ENCODE results near the gene CACNA1H. TPM values are rescaled to one million over a fixed set of nuclear protein-coding genes. Genes with fewer than 3 reads are reported as not detected.

The CACNA1H gene
- total RNA-seq, 1 experiment from 2014 or later = 19.7 TPM

GRCh38 chr16:1149101-1149636, 3.7 kb upstream of the CACNA1H start:
- POLR2A ChIA-PET (ENCODE audit: low non-redundant PET) = no interaction called here

GRCh38 chr16:1150511-1150982, 2.4 kb upstream of the CACNA1H start:
- intact Hi-C loops (cut with micrococcal nuclease; ENCODE audit: unreplicated experiment) = no loop called here
- H3K27me3 ChIP-seq (replicated peaks; ENCODE audit: insufficient read depth, low read depth, low read length, poor library complexity) = no peaks in the 10 kb centered on the region
- no TSS peak for BruUV-seq (replicated peaks)
- peak; percentile 67 for DNase-seq (ENCODE audit: low spot score)
- peaks cover 19% of the 10 kb centered on the region for H3K4me1 ChIP-seq (ENCODE audit: insufficient read depth, low read length, poor library complexity, severe bottlenecking)
- ChIA-PET CTCF (interaction anchor here (0.7 to 1.2 kb wide), 3 partner anchors 17 to 506 kb away, joined by 4 to 7 read pairs (median 5); no protein-coding TSS in a partner anchor), POLR2A (ENCODE audit: low non-redundant PET) (no interaction called here)
- H3K9me3 ChIP-seq (ENCODE audit: low read depth, low read length, poor library complexity, severe bottlenecking) = no peaks in the 10 kb centered on the region
- TF ChIP-seq EZH2 (IDR thresholded peaks at IDR 0.05; ENCODE audit: borderline replicate concordance, low read depth, low read length, poor library complexity, severe bottlenecking) (no peak), CTCF (conservative IDR thresholded peaks at IDR 0.05; ENCODE audit: low read depth, low read length) (0 out of 2 replicates have a peak, but pooled peaks have one; percentile 26)
- H3K27ac ChIP-seq (ENCODE audit: low read depth, low read length, poor library complexity, severe bottlenecking) = no peak overlapping the region
- no peak overlapping the region for H3K4me3 ChIP-seq (ENCODE audit: low read depth, low read length, poor library complexity, severe bottlenecking)
- H3K36me3 ChIP-seq (ENCODE audit: insufficient read depth, low read length, poor library complexity, severe bottlenecking) = no peaks in the 10 kb centered on the region

More at GRCh38 chr16:1149101-1149636, 3.7 kb upstream of the CACNA1H start:
- TF ChIP-seq EZH2 (IDR thresholded peaks at IDR 0.05; ENCODE audit: borderline replicate concordance, low read depth, low read length, poor library complexity, severe bottlenecking) = no peak
- TF ChIP-seq CTCF (conservative IDR thresholded peaks at IDR 0.05; ENCODE audit: low read depth, low read length) = no peak
- no peaks in the 10 kb centered on the region for H3K27me3 ChIP-seq (replicated peaks; ENCODE audit: insufficient read depth, low read depth, low read length, poor library complexity)
- no peaks in the 10 kb centered on the region for H3K9me3 ChIP-seq (ENCODE audit: low read depth, low read length, poor library complexity, severe bottlenecking)
- intact Hi-C loops (cut with micrococcal nuclease; ENCODE audit: unreplicated experiment) = no loop called here
- no peak for DNase-seq (ENCODE audit: low spot score)
- CTCF ChIA-PET = interaction anchor here (1.2 kb wide), 1 partner anchor 18 kb away, joined by 5 read pairs; no protein-coding TSS in a partner anchor
- BruUV-seq (replicated peaks) = no TSS peak
- H3K36me3 ChIP-seq (ENCODE audit: insufficient read depth, low read length, poor library complexity, severe bottlenecking) = no peaks in the 10 kb centered on the region
- H3K4me3 ChIP-seq (ENCODE audit: low read depth, low read length, poor library complexity, severe bottlenecking) = no peak overlapping the region
- peaks cover 6% of the 10 kb centered on the region for H3K4me1 ChIP-seq (ENCODE audit: insufficient read depth, low read length, poor library complexity, severe bottlenecking)
- no peak overlapping the region for H3K27ac ChIP-seq (ENCODE audit: low read depth, low read length, poor library complexity, severe bottlenecking)

GRCh38 chr16:1151424-1152122, 1.3 kb upstream of the CACNA1H start:
- no TSS peak for BruUV-seq (replicated peaks)
- peaks cover 30% of the 10 kb centered on the region for H3K4me1 ChIP-seq (ENCODE audit: insufficient read depth, low read length, poor library complexity, severe bottlenecking)
- CTCF ChIA-PET = no interaction called here
- TF ChIP-seq EZH2 (IDR thresholded peaks at IDR 0.05; ENCODE audit: borderline replicate concordance, low read depth, low read length, poor library complexity, severe bottlenecking) (no peak), CTCF (conservative IDR thresholded peaks at IDR 0.05; ENCODE audit: low read depth, low read length) (no peak)
- H3K36me3 ChIP-seq (ENCODE audit: insufficient read depth, low read length, poor library complexity, severe bottlenecking) = no peaks in the 10 kb centered on the region
- no peak overlapping the region for H3K27ac ChIP-seq (ENCODE audit: low read depth, low read length, poor library complexity, severe bottlenecking)
- H3K9me3 ChIP-seq (ENCODE audit: low read depth, low read length, poor library complexity, severe bottlenecking) = no peaks in the 10 kb centered on the region
- no peak overlapping the region for H3K4me3 ChIP-seq (ENCODE audit: low read depth, low read length, poor library complexity, severe bottlenecking)
- POLR2A ChIA-PET (ENCODE audit: low non-redundant PET) = no interaction called here
- intact Hi-C loops (cut with micrococcal nuclease; ENCODE audit: unreplicated experiment) = no loop called here
- DNase-seq (ENCODE audit: low spot score) = no peak
- no peaks in the 10 kb centered on the region for H3K27me3 ChIP-seq (replicated peaks; ENCODE audit: insufficient read depth, low read depth, low read length, poor library complexity)

Measured in A673 (cell line).